ENCODE measurements around the gene STIL.
"Not testable (repeated sequence)": the region's sequence is repeated elsewhere in the genome, so short reads cannot be mapped to it uniquely, and the experiment has no call there.

The STIL gene

GRCh38 chr1:47313915-47314664 is at the start of gene STIL:
Gene STIL (minus strand): TSS chr1:47314147. CDS start chr1:47310319, 3,828 bp downstream.
- peak; percentile 68 for FAIRE-seq

GRCh38 chr1:47362828-47363227 is 48.9 kb upstream of the STIL start:
- FAIRE-seq = no peak

- no peak for FAIRE-seq
These were observed 47.4 kb upstream of the STIL start for GRCh38 chr1:47361380-47361779.

DNA sequence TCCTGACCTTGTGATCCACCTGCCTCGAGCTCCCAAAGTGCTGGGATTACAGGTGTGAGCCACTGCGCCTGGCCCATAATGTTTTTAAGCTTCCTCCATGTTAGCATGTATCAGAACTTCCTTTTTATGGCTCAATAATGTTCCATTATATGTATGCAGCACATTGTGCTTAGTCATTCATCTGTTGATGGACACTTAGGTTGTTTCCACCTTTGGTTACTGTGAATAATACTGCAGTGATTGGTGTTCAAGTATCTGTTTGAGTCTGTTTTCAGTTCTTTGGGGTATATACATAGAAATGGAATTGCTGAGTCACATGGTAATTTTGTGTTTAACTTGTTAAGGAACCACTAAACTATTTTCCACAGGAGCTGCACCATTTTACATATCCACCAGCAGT is 37.4 kb upstream of the STIL start:
- FAIRE-seq = no peak

DNA sequence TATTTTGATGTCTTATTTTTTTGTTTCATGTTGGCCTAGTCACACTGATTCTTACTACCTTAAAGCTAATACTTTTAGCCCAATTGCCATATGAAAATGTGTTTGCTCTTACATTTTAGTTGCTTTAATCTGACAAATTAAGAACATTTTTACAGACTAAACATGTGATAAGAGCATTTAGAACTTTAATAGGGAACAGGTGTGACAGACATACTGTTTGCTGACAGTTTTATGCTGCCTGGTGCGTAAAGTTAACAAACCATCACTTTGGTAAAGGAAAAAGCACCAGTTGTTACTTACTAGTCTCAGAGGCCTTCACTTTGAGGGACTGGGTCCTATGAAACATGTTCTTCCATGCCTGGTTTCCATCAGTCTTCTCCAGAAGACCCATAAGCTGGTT is 34.3 kb upstream of the STIL start:
- no peak for FAIRE-seq

DNA sequence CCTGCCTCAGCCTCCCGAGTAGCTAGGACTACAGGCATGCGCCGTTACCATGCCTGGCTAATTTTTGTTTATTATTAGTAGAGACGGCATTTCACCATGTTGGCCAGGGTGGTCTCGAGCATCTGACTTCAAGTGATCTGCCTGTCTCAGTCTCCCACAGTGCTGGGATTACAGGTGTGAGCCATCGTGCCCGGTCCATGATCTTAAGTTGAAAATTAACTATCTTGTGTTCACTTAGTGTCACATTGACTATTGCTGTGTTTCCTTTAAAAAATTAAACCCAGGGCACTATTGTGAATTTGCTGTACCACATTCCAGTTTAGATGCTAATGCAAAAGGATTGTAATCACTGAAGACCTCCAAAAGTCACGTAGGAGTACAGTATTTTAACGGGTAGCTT is 33.8 kb upstream of the STIL start:
- no peak for FAIRE-seq

DNA sequence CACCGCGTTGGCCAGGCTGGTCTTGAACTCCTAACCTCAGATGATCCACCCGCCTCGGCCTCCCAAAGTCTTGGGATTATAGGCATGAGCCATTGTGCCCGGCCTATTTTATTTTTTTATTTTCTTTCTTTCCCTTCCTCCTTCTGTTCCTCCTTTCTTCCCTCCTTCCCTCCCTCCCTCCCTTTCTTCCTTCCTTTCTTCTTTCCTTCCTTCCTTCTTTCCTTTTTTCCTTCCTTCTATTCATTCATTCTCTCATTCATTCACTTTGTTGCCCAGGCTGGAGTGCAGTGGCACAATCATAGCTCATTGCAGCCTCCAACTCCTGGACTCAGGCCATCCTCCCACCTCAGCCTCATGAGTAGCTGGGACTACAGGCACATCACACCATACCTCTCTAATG is 33.0 kb upstream of the STIL start:
- not testable (repeated sequence) for FAIRE-seq

- no peak for FAIRE-seq
These were observed 26.3 kb upstream of the STIL start for GRCh38 chr1:47340227-47340626.

- FAIRE-seq = no peak
These were observed 24.5 kb upstream of the STIL start for GRCh38 chr1:47338249-47339077.

- FAIRE-seq = no peak
These were observed 23.4 kb upstream of the STIL start for GRCh38 chr1:47337350-47337749.

GRCh38 chr1:47334765-47335435 is 21.0 kb upstream of the STIL start:
- no peak for FAIRE-seq

DNA sequence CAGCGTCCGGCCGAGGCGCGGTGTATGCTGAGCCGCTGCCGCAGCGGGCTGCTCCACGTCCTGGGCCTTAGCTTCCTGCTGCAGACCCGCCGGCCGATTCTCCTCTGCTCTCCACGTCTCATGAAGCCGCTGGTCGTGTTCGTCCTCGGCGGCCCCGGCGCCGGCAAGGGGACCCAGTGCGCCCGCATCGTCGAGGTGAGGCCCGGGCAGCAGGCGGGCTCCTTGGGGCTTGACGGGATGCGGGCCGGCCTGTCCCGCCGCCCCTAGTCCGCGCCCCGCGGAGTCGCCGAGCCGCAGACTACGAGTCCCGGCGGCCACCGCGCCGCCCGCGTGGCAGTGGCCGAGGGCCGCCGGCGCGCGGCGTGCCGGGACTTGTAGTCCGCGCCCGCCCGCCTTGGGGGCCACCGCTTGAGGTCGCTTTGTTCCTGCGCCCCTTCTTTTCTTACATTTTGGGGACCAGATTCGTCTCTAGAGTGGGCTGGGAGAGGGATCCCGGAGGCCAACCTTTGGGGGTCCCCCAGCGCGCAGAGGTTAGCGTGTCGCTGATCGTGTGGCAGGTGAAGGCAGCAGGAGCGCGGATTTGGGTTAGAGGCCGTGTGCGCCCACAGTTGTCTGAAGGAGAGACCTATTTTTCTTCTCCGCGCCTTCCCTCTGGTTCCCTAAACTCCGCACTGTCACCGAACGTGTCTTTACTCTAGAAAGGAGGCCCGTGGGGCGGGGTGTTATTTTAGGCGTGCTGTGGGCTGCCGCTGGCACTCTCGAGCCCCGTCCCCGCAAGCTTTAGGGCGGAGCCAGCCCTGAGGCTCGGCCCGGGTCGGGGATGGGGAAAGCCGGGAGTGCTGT is 20.2 kb upstream of the STIL start:
- no peak for FAIRE-seq

DNA sequence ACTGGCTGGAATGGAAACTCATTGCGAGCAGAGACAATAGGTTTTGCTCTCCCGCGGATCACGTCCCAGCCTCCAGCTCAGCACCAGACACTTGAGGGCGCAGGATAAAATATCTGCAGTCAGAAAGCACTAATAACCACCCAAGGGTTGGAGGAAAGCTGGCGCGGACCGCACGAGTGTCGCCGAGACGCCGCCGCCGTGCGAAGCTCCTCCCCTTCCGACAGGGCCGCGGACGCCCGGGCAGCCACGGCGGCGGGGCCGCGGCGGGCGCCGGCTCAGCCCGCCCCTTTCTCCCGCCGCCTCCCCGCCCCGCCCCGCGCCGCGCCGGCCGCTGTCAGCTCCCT is 19.6 kb upstream of the STIL start, which contains the start of gene CMPK1:
Gene CMPK1 (plus strand): TSS at position 213 of the 344 bp plus-strand sequence. CDS start 156 bp downstream, outside the sequence.
- no peak for FAIRE-seq

DNA sequence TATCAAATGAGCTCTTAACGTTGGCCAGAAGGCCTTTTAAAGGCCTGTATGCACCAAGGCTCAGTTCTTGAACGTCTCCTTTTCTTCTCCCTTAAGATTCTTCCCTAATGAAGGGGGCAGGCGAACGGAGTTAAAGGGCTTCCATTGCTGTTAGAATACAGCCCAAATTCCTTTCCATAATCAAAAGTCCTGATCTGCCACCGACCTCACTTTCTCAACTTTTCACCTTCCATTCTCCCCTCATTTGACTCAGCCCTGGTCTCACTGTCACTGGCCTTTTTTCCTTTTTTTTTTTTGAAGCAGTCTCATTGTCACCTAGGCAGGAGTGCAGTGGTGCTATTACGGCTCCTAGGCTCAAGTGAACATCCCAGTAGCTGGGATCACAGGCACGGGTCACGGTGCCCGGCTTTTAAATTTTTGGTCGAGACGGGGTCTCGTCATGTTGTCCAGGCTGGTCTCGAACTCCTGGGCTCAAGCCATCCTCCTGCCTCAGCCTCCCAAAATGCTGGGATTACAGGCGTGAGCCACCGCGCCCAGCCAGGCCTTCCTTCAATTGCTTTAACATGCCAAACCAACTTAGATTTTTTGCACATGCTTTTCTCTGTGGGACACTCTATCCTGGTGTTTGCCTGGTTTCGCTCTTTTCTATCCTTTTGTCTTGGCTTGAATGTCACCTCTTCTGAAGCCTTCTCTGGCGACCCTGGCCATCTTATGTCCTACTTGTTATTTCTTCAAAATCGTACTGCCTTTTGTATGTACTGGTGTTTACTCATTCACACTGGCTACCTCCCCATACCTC is 19.0 kb upstream of the STIL start:
- no peak for FAIRE-seq

DNA sequence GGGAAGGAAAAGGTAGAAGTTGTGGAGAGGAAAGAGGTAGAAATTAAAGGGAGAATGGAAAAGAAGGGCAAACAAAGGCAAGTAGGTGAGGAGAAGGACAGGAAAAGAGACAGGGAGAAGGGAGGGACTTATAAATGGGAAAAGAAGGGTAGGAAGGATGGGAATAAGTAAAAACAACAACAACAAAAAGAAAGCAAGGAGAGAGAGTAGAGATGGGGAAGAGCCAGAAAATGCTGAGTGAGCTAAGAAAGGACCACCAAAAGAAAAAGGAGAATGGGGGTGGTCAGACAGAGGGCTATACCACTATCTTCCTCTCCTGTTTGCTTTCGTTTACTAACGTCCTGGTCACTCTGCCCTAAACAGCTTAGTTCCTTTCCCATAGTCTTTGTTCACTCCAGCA is 17.9 kb upstream of the STIL start:
- FAIRE-seq = no peak

DNA sequence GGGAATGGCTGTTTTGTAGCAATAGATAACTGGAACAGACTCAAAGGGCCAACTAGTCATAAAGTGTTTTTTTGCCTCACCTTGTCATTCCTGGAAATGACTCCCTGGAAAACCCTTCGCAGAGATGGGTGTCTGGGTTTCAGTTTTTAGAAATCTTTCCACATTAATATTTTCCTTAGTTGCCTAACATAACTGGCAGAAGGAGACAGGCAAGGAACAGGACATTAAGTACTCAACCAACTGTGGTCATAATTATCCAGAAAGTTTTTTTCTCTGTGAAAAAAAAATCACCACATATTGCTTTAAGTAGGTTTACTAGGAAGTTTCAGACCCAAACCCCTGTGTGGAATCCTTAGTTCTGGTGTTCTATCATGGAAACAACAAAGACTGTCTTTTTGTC is 16.3 kb upstream of the STIL start:
- no peak for FAIRE-seq

- no peak for FAIRE-seq
These were observed 15.0 kb upstream of the STIL start for GRCh38 chr1:47328992-47329391.

DNA sequence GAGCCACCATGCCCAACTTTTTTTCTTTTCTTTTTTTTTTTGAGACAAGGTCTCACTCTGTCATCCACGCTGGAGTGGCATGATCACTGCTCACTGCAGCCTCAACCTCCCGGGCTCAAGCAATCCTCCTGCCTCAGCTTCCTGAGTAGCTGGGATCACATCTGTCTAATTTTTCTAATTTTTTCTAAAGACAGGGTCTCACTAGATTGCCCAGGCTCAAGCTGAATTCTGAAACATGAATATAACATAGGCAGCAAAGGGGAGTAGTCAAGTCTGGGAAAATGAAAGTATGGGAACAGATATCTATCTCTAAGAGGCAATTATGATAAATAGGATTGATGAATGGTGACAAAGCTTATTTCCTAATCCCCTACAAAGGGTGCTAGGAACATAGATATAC is 12.3 kb upstream of the STIL start:
- no peak for FAIRE-seq

GRCh38 chr1:47325528-47325927 is 11.6 kb upstream of the STIL start:
- no peak for FAIRE-seq

DNA sequence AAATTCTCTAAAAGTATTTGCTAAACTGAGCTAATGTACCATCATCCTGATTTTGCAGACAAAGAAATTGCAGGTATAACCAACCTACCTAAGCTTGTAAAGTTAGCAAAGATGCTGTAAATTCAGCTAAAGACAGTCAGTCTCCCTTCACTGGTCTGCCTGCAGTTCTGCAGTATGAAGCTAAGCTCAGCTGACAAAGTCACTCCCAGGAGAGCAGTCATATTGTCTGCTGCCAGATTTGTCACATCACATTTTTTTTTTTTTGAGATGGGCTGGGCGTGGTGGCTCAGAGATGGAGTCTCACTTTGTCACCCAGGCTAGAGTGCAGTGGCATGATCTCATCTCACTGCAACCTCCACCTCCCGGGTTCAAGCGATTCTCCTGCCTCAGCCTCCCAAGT is 10.7 kb upstream of the STIL start:
- no peak for FAIRE-seq

GRCh38 chr1:47323599-47324031 is 9.7 kb upstream of the STIL start:
- FAIRE-seq = peak; percentile 94

- not testable (repeated sequence) for FAIRE-seq
These were observed 6.0 kb upstream of the STIL start for GRCh38 chr1:47319968-47320367.
